ENCODE measurements around the gene RBBP8. TPM values are rescaled to one million over a fixed set of nuclear protein-coding genes. Genes with fewer than 3 reads are reported as not detected.

The RBBP8 gene
- total and polyA plus RNA-seq, 4 donors, result 6.5 to 9.8 (median 7.4) TPM

DNA sequence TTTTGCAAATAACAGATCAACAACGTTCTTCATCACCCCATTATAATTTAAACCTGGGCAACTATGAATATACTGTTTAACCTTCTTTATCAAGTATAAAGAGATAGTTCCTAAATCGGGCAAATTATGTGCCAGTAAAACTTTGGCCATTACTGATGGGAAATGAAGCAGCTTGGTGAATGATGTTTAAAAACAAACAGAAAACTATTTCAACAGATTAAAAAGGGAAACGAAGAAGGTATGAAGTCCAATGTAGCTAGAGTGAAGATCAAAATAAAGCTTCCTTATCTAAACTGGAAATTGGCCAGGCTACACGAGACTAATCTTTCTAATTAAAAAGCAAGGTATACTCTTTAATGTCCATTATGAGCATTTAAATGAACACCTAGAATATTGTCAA, 6.7 kb upstream of the RBBP8 start:
- DNase-seq (ENCODE audit: low spot score), result no peak
- TF ChIP-seq HNF4A (conservative IDR thresholded peaks at IDR 0.05), result peak; percentile 77 to 80
- peak; percentile 61 for TF ChIP-seq HNF4G (IDR thresholded peaks at IDR 0.05)
- peak; percentile 56 for TF ChIP-seq YY1 (IDR thresholded peaks at IDR 0.05)
- no peak for TF ChIP-seq TAF1 (conservative IDR thresholded peaks at IDR 0.05)
- no peak for TF ChIP-seq NR2F2 (IDR thresholded peaks at IDR 0.05)
- peak; percentile 15 for TF ChIP-seq JUND (IDR thresholded peaks at IDR 0.05)
- TF ChIP-seq RXRA (IDR thresholded peaks at IDR 0.05), result peak; percentile 16 to 41
- peak; percentile 46 for TF ChIP-seq SP1 (IDR thresholded peaks at IDR 0.05)
- no peaks in the 10 kb centered on the region for H3K36me3 ChIP-seq (ENCODE audit: control insufficient read depth in 4 of 4, insufficient read depth in 3 of 4, low read depth in 1 of 4, low read length in 3 of 4)
- 25% methylated on average over 4 of the region's 4 CpGs for WGBS
- H3K9me3 ChIP-seq (ENCODE audit: control insufficient read depth in 4 of 4, low read length in 3 of 4), result no peaks in the 10 kb centered on the region
- H3K9ac ChIP-seq (ENCODE audit: low read depth in 1 of 2, low read length in 2 of 2), result peak overlapping the region in 1 of 2 donors; percentile 39
- peak overlapping the region in 1 of 3 donors; percentile 17 for H3K4me3 ChIP-seq (ENCODE audit: low read depth in 1 of 3, low read length in 3 of 3)
- peaks cover 0 to 4% (median 2%) of the 10 kb centered on the region in 4 donors for H3K4me1 ChIP-seq (ENCODE audit: control insufficient read depth in 4 of 4, insufficient read depth in 4 of 4, low read length in 3 of 4)
- peak overlapping the region in 1 of 2 donors; percentile 12 for H3K27ac ChIP-seq (ENCODE audit: low read depth in 1 of 2, low read length in 2 of 2)
- no peaks in the 10 kb centered on the region for H3K27me3 ChIP-seq (ENCODE audit: control insufficient read depth in 4 of 4, insufficient read depth in 4 of 4, low read length in 3 of 4)

DNA sequence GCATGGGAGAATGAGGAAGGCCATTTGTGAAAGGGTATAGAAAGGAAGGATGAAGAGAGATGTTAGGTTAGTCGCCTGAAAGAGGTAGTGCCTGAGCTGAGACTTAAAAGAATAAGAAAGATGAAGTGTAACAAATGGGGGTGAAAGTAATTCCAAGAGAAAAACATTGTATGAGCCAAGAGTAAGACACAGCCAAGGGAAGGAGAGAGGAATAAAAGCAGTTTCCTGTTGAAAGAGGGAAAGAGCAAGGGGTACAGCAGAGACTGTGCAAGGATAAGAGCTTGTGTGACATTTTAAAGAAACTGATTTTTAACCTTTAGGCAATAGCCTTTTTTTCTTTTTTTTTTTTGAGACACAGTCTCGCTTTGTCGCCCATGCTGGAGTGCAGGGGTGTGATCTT, 4.8 kb upstream of the RBBP8 start:
- H3K4me3 ChIP-seq (ENCODE audit: low read depth in 1 of 3, low read length in 3 of 3), result no peak overlapping the region
- no peaks in the 10 kb centered on the region for H3K36me3 ChIP-seq (ENCODE audit: control insufficient read depth in 4 of 4, insufficient read depth in 3 of 4, low read depth in 1 of 4, low read length in 3 of 4)
- WGBS, result 94% methylated on average over 3 of the region's 3 CpGs
- H3K9me3 ChIP-seq (ENCODE audit: control insufficient read depth in 4 of 4, low read length in 3 of 4), result no peaks in the 10 kb centered on the region
- DNase-seq (ENCODE audit: low spot score), result no peak
- no peak overlapping the region for H3K27ac ChIP-seq (ENCODE audit: low read depth in 1 of 2, low read length in 2 of 2)
- H3K4me1 ChIP-seq (ENCODE audit: control insufficient read depth in 4 of 4, insufficient read depth in 4 of 4, low read length in 3 of 4), result peaks cover 0 to 8% (median 3%) of the 10 kb centered on the region in 4 donors
- no peak overlapping the region for H3K9ac ChIP-seq (ENCODE audit: low read depth in 1 of 2, low read length in 2 of 2)
- H3K27me3 ChIP-seq (ENCODE audit: control insufficient read depth in 4 of 4, insufficient read depth in 4 of 4, low read length in 3 of 4), result no peaks in the 10 kb centered on the region
- TF ChIP-seq GABPA (IDR thresholded peaks at IDR 0.05 in 1 of 2, conservative IDR thresholded peaks at IDR 0.05 in 1 of 2) (no peak), TAF1 (conservative IDR thresholded peaks at IDR 0.05) (no peak), JUND (IDR thresholded peaks at IDR 0.05) (no peak), YY1 (IDR thresholded peaks at IDR 0.05) (no peak), HNF4A (conservative IDR thresholded peaks at IDR 0.05) (no peak), FOXA2 (IDR thresholded peaks at IDR 0.05) (no peak), SP1 (IDR thresholded peaks at IDR 0.05) (no peak), EGR1 (IDR thresholded peaks at IDR 0.05; ENCODE audit: low read depth in 2 of 2) (no peak), FOXA1 (IDR thresholded peaks at IDR 0.05) (no peak), RXRA (IDR thresholded peaks at IDR 0.05) (no peak), RAD21 (IDR thresholded peaks at IDR 0.05) (no peak), HNF4G (IDR thresholded peaks at IDR 0.05) (no peak)
- TF ChIP-seq, protein P1, sequence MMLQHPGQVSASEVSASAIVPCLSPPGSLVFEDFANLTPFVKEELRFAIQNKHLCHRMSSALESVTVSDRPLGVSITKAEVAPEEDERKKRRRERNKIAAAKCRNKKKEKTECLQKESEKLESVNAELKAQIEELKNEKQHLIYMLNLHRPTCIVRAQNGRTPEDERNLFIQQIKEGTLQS (IDR thresholded peaks at IDR 0.05), result no peak
- TF ChIP-seq, protein P2, sequence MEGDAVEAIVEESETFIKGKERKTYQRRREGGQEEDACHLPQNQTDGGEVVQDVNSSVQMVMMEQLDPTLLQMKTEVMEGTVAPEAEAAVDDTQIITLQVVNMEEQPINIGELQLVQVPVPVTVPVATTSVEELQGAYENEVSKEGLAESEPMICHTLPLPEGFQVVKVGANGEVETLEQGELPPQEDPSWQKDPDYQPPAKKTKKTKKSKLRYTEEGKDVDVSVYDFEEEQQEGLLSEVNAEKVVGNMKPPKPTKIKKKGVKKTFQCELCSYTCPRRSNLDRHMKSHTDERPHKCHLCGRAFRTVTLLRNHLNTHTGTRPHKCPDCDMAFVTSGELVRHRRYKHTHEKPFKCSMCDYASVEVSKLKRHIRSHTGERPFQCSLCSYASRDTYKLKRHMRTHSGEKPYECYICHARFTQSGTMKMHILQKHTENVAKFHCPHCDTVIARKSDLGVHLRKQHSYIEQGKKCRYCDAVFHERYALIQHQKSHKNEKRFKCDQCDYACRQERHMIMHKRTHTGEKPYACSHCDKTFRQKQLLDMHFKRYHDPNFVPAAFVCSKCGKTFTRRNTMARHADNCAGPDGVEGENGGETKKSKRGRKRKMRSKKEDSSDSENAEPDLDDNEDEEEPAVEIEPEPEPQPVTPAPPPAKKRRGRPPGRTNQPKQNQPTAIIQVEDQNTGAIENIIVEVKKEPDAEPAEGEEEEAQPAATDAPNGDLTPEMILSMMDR (IDR thresholded peaks at IDR 0.05; ENCODE audit: low read depth, low read length, missing input control), result no peak
- TF ChIP-seq, protein P3, sequence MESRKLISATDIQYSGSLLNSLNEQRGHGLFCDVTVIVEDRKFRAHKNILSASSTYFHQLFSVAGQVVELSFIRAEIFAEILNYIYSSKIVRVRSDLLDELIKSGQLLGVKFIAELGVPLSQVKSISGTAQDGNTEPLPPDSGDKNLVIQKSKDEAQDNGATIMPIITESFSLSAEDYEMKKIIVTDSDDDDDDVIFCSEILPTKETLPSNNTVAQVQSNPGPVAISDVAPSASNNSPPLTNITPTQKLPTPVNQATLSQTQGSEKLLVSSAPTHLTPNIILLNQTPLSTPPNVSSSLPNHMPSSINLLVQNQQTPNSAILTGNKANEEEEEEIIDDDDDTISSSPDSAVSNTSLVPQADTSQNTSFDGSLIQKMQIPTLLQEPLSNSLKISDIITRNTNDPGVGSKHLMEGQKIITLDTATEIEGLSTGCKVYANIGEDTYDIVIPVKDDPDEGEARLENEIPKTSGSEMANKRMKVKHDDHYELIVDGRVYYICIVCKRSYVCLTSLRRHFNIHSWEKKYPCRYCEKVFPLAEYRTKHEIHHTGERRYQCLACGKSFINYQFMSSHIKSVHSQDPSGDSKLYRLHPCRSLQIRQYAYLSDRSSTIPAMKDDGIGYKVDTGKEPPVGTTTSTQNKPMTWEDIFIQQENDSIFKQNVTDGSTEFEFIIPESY (IDR thresholded peaks at IDR 0.05), result no peak

All from liver (tissue), 9 donors.